HG02678 (cell line): ENCODE data around the gene C19orf67.

ENCODE experiments used
- ATAC-seq: cut with Tn5 transposase; IDR thresholded peaks from one replicate; pipeline ENCODE4 v1.9.1; 2021; ENCODE audit warnings: mild to moderate bottlenecking, moderate library complexity; ENCODE audit not compliant: unreplicated experiment

Gene C19orf67

DNA sequence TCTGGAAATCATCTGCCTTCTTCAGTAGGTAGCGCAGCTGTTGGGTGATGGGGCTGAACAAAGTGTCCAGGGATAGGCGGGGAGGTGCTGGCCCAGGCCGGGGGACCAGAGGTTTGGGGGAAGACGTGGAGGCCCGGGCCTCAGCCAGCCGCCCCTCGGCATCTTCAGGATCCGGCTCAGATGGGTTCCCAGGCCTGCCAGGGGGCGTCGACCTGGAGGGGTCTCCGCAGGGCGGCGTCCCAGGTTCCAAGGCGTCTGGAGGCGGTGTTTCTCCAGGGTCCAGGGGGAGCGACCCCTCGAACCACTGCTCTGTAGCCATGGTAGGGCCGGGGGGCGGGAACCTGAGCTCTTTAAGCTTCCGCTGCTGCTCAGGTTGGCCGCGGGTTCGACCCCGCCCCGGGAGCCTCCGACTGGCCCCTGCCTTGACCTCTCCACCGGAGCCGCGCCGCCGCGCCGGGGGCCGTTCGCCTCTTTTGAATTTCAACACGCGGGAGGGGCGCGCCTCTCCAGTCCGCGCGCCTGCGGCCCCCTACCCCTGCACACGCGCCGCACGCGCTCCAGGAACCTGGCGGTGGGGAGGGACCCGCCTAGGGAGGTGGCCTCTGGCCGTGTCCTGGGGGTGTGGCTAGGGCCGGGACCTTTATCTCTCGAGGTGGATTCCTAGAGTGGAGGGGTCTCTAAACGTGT, at the start of gene C19orf67:
Gene C19orf67 (minus strand): TSS at position 475 of the 687 bp plus-strand sequence. CDS start 156 bp downstream, at position 319.
- ATAC-seq, result no peak

- no peak for ATAC-seq
Observed at GRCh38 chr19:14135355-14135754, 49.8 kb upstream of the C19orf67 start.

- ATAC-seq, result no peak
Observed at GRCh38 chr19:14127929-14128509, 42.4 kb upstream of the C19orf67 start.

DNA sequence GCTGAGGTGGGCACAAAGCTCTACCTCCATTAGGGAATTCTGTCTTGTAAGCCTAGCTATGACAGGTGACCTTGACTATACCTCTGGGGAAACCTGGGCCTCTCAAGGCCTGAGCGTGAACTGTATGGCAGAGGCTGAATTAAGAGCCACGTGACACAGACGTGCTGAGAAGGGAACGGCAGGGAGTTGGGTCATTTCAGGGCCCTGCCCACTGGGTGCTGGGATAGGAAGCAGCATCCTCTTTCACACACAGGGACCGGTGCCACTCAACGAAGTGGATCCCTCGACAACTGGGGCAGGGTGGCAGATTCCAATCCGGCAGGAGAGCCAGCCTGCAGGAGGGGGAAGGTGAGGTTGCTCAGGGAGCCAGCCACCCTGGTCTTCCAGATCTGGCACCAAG, 41.6 kb upstream of the C19orf67 start:
- ATAC-seq, result no peak

DNA sequence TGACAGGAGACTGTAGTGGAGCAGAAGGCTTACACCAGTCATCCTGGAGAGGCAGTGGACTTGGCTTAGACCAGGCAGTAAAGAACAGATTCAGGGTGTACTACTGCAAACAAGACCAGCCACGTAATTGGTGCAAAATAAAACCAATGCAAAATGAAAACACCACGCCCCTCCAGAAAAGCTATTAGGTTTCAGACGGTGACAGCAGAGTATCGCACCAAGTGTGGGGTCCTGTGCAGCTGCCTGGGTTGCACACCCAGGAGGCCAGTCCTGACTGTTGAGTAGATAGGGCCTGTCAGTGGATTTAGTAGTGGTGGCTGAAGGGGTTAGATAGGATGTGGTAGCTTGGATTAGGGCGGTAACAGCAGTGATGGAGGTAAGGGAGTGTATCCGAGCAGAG, 37.3 kb upstream of the C19orf67 start:
- no peak for ATAC-seq

- no peak for ATAC-seq
Observed at GRCh38 chr19:14120497-14120780, 34.9 kb upstream of the C19orf67 start.

DNA sequence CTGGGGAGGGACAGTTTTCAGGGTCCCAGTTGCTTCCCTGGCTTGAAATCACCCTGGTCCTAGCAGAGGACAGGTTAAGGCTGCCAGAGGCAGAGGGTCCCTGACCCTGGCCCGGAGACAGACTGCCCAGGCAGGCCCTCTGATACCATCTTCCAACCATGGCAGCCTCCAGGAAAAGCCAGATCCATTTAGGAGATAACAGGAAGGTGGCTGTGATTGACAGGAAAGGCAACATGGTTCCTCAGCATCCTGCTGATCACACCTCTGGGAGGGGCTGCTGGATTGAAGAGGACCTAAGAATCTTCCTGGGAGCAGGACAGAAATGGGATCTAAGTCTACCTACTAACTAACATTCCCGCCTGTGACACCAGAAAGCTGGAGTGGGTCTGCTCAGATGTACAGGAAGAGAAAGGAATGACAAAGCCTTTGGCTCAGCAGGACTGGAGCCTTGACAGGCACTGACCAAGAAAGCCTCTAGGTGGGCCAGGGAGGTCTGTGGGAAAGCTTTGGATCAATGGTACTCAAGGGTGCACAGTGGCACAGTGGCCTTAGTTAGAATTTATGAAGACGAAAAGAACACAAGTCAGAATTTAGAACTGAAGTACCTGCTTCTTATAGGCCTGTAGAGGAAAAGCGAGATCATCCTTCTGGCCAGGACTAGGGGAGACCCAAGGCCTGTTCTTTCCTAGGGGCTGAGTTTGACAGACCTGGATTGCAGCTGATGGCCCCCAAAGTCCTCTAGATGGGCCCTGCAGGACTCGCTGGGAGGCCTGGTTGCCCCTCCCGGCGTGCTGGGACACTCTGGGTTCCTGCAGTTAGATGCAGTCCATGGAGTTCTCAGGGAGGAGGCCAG, 34.3 kb upstream of the C19orf67 start:
- no peak for ATAC-seq

DNA sequence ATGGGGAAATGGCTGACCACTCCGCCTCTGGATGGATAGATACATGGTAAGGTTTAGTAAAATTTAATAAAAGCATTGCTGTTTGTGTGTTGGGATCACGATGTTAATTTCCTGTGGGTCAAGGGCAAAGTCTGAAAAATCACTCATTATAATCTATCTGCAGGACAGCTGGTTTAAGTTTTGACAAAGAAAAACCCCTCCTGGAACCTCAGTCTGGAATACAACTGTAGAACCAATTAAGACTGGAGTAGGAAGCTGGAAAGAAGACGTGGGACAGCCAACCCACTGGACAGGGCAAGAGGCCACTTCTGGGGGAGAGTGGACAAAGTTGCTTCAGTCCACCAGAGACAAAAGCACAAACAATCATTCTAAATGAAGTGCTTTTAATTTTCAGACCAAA, 33.6 kb upstream of the C19orf67 start:
- no peak for ATAC-seq

DNA sequence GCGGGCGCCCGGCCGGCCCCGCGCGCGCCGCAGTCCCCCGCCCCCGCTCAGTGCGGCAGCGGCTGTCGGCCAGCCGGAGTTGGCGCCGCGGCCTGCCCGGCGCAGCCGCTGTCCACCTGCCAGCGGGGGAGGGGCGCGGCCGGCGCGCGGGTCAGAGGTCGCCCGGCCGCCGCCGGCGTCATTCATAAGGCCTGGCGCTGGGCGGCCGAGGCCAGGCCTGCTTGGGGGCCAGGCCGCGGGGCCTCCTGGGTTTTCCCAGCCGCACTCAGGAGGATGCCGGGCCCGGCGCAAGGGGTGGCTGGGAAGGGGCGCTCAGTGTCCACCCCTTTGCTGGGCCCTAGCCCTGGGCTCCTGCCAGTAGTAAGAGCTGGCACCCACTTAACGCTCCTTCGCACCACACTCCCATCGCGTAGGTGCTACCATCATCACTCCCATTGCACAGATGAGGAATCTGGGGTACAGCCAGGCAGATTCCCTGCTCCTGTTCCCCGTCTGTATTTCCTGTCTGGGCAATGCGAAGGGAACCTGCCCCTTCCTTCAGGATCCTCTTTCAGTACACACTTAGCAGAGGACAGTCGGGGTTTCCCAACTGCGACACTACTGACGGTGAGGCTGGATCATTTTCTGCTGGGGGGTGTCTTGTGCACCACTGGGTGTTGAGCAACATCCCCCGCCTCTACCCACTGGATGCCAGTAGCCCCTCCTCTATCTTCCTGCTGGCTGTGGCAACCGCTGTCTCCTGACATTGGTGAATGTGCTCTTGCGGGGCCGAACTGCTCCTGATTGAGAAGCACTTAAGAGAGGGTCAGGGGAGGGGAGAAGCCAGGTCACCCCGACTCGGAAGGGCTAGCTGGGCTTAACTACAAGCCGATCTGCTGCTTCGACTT, 32.8 kb upstream of the C19orf67 start:
- ATAC-seq, result peak; percentile 34

DNA sequence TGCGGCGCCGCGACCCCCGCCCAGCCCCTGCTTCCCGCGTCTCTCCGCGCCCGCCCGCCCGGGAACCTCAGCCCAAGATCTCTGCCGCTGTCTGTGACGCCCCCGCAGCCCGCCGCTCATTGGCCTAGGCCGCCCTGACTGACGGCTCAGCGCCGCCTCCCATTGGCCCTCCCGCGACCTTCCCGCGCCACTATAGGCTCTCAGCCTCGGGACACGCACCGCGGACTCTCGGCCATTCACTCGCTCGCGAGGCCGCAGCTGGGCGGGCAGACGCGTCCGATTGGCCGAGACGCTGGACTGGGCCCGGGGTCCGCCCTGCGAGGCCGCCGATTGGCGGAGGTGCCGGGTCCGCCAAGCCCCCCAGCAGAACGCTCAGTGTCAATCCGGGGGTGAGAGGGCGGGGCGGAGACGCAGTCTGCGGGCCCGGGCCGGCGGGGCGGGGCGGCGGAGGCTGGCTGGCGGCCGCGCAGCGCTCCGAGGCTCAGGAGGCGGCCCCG, 32.1 kb upstream of the C19orf67 start, which contains the start of gene PRKACA:
Gene PRKACA (minus strand): TSS at position 95 of the 497 bp plus-strand sequence. CDS start 215 bp downstream, outside the sequence.
- ATAC-seq, result peak; percentile 88

DNA sequence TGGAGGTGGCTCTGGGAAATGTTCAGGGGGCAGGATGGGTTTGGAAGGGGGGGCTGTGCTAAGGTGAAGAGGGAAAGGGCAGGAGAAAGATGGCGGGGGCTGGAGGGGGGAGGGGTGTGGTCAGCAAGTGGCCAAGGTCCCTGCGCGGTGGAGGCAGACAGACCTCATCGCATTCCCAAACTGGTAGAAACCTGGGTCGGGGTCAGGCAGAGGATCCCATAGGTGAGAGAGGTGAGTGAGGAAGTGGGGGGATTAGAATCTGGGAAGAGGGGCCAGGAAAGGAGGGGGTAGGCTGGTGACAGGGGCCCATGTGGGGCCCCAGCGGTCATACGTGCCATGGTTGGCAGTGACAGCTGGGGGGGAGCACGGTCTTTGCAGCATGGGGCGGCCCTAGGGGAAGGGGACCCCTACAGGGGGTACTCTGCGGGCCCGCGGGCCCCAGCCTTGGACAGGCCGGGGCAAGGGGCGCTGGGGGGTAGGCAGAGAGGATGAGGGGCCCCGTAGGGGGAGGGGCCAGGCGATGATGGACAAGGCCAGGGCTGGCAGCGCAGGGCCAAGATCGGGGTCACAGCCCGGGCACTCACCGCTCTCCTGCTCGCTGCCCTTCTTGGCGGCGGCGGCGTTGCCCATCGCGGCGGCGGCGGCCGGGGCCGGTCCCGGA, 31.5 kb upstream of the C19orf67 start:
- peak; percentile 5 for ATAC-seq

DNA sequence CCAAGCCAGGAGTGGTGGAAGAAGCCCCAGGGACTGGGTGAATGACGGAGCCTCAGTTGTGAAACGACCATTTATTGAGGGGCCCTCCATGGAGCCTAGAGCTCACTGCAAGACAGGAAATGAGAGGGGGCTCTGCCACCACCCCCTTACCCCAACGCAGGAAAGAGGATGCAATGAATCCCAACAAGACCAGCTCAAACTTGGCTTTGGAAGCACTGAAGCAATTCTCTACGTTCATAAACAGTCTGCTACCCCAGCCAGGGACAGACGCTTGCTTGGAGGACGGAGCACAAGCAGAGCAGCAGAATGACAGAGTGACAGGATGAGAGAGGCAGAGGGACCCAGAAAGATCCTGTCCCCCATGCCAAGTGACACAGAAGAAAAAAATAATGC, 30.9 kb upstream of the C19orf67 start:
- ATAC-seq, result no peak

DNA sequence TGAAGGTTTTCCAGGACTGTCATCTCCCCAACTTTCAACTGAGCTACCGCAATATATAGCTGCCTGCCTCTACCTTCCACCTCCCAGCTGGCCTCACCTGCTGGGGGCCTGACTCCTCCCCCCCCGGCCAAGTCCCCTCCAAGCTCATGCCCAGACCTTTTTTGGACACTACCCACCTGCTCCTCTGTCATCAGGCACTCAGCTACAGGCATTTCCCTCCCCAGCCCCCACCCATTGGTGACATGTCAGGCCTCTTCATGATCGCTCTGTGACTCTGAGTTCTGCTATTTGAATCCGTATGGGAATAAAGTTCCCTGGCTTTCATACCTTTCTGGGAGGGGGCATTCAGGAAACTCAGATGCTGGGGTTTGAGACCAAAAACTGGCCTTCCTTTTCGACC, 30.2 kb upstream of the C19orf67 start:
- no peak for ATAC-seq

DNA sequence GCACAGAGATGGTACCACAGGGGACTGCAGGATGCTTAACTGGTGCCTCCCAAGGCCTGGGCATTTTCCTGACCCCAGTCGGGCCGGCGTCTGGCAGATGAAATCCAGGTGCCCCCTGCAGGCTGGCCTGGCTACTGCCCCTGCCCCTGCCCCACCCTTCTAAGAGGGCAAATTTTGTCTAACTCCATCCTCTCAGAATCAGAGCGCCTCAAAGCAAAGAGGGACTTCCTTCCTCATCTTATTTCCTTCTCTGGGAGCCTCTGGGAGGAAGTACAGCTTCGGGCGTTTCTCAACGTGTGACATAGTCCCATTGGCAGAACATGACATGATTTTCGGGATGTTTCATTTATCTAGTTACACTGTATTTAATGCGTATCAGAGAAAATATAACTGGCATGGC, 29.3 kb upstream of the C19orf67 start:
- no peak for ATAC-seq

DNA sequence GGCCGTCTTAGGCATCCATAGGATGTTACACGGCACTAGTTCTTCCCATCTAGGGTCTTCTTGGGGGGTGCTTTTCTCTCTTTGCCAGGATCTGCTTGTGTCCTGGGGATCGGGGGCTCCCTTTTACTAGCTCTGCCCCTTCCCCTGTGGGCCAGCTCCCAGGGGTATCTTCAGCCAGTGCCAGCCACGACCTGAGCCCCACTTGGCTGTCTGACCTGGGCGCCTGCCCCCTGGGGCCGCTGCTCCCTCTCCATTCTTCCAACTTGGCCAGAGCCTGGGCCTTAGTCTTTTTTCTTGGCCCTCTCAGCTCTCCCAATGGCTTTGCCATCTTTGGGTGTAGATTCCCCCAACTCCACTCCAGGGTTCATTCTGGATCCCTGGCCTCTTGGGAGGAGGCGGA, 28.9 kb upstream of the C19orf67 start:
- no peak for ATAC-seq

GRCh38 chr19:14113762-14114414, 28.3 kb upstream of the C19orf67 start:
- ATAC-seq, result no peak

- no peak for ATAC-seq
Observed at GRCh38 chr19:14112809-14113385, 27.3 kb upstream of the C19orf67 start.

DNA sequence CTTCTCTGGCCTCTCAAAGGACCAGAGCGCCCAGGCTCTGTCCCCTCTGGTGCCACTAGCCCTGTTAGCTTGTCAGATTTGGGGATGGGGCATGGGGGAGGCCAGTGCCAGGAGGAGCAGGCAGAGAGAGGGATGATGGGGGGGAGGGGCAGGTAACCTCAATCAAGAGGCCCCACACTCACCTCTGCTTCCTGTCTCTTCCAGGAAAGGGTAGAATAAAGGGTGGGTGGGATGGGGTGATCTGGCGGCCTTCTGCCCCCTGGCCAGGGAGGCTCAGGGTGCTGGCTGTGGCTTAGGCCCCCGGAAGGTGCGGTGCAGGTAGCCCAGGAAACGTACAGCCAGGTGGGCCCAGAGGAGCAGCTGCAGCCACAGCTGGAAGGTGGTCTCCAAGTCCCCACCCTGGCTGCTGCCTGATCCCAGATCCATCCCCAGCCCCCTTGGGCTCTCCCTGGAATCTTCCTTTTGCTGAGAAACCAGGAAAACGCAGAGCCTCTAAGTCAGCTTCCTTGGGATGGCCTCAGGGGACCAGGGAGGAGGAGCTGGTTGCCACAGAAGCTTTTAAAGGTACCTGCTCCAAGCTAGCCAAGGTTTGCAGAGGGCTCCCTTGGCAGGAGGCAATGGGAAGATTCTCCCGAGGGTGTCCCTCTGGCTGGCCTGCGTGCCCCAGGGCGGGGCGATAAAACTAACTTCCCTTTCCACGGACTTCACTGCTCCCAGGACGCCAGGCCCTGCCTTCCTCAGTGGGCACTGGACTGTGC, 26.6 kb upstream of the C19orf67 start:
- no peak for ATAC-seq

GRCh38 chr19:14111486-14111885, 25.9 kb upstream of the C19orf67 start:
- no peak for ATAC-seq
